Measurements from ENCODE around the gene CCL2. TPM values are rescaled to one million over a fixed set of nuclear protein-coding genes. Genes with fewer than 3 reads are reported as not detected.

Gene CCL2
- total RNA-seq, 1 experiment from 2014 or later: not detected

DNA sequence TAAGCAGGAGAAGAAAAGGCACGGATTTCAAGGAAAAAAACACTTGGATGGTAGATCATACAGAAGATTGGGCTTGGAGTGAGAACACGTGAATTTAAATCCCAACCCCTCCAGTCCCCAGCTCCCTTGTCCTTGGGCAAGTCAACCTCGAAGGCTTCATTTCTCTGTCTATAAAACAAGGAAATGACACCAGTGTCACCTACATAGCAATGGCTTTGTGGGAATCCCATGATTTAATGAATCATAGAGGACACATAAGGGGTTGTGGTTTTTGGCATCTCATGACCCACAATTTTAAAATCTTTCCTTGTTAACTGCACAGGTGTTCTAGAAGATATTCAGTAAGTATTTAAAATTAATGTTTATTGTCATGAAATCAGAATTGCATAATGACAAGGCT is 8.2 kb upstream of the CCL2 start:
- Histone ChIP-seq H3K79me2 (ENCODE audit: low read length) (no peaks in the 10 kb centered on the region), H3K4me3 (ENCODE audit: low read length) (no peak overlapping the region), H4K20me1 (ENCODE audit: low read length) (no peaks in the 10 kb centered on the region), H3K27me3 (ENCODE audit: low read length) (no peaks in the 10 kb centered on the region), H3K36me3 (ENCODE audit: low read depth, low read length) (no peaks in the 10 kb centered on the region), H3K9ac (ENCODE audit: low read length) (no peak overlapping the region), H3K27ac (ENCODE audit: low read length) (no peak overlapping the region), H3K9me3 (ENCODE audit: low read length) (no peaks in the 10 kb centered on the region), H3F3A (ENCODE audit: low read length, unreplicated experiment) (no peaks in the 10 kb centered on the region), H3K9me2 (replicated peaks; ENCODE audit: low read length) (no peaks in the 10 kb centered on the region), H3K4me1 (ENCODE audit: insufficient read depth, low read length) (no peaks in the 10 kb centered on the region), H2AFZ (ENCODE audit: low read length) (no peak overlapping the region), H3K4me2 (ENCODE audit: low read length) (no peak overlapping the region)
- intact Hi-C loops (cut with micrococcal nuclease): no loop called here
- CTCF ChIA-PET: no interaction called here
- no peak for DNase-seq
- no TSS peak for BruUV-seq (replicated peaks)
- no peak for TF ChIP-seq EZH2 (IDR thresholded peaks at IDR 0.05; ENCODE audit: low read length, unreplicated experiment)
- no peak for ATAC-seq
- POLR2A ChIA-PET (ENCODE audit: unreplicated experiment): no interaction called here

GRCh38 chr17:34248511-34249024 is 6.5 kb upstream of the CCL2 start:
- BruUV-seq (replicated peaks): no TSS peak
- H3K79me2 ChIP-seq (ENCODE audit: low read length): no peaks in the 10 kb centered on the region
- CTCF ChIA-PET: interaction anchor here (0.6 kb wide), 1 partner anchor 168 kb away, joined by 3 read pairs; no protein-coding TSS in a partner anchor
- no peaks in the 10 kb centered on the region for H3F3A ChIP-seq (ENCODE audit: low read length, unreplicated experiment)
- no peaks in the 10 kb centered on the region for H3K27me3 ChIP-seq (ENCODE audit: low read length)
- POLR2A ChIA-PET (ENCODE audit: unreplicated experiment): no interaction called here
- TF ChIP-seq EZH2phosphoT487 (IDR thresholded peaks at IDR 0.05; ENCODE audit: borderline replicate concordance, low read length): no peak
- no peak for TF ChIP-seq EZH2 (IDR thresholded peaks at IDR 0.05; ENCODE audit: low read length, unreplicated experiment)
- TF ChIP-seq, protein P1, sequence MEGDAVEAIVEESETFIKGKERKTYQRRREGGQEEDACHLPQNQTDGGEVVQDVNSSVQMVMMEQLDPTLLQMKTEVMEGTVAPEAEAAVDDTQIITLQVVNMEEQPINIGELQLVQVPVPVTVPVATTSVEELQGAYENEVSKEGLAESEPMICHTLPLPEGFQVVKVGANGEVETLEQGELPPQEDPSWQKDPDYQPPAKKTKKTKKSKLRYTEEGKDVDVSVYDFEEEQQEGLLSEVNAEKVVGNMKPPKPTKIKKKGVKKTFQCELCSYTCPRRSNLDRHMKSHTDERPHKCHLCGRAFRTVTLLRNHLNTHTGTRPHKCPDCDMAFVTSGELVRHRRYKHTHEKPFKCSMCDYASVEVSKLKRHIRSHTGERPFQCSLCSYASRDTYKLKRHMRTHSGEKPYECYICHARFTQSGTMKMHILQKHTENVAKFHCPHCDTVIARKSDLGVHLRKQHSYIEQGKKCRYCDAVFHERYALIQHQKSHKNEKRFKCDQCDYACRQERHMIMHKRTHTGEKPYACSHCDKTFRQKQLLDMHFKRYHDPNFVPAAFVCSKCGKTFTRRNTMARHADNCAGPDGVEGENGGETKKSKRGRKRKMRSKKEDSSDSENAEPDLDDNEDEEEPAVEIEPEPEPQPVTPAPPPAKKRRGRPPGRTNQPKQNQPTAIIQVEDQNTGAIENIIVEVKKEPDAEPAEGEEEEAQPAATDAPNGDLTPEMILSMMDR (conservative IDR thresholded peaks at IDR 0.05; ENCODE audit: low read depth, low read length): no peak
- no peaks in the 10 kb centered on the region for H3K9me2 ChIP-seq (replicated peaks; ENCODE audit: low read length)
- H3K4me1 ChIP-seq (ENCODE audit: insufficient read depth, low read length): no peaks in the 10 kb centered on the region
- H2AFZ ChIP-seq (ENCODE audit: low read length): no peak overlapping the region
- no peak overlapping the region for H3K27ac ChIP-seq (ENCODE audit: low read length)
- ATAC-seq (no peak), DNase-seq (no peak)
- no peaks in the 10 kb centered on the region for H4K20me1 ChIP-seq (ENCODE audit: low read length)
- no peaks in the 10 kb centered on the region for H3K9me3 ChIP-seq (ENCODE audit: low read length)
- intact Hi-C loops (cut with micrococcal nuclease): no loop called here
- no peak overlapping the region for H3K4me2 ChIP-seq (ENCODE audit: low read length)
- no peaks in the 10 kb centered on the region for H3K36me3 ChIP-seq (ENCODE audit: low read depth, low read length)
- H3K4me3 ChIP-seq (ENCODE audit: low read length): no peak overlapping the region
- H3K9ac ChIP-seq (ENCODE audit: low read length): no peak overlapping the region

- Histone ChIP-seq H3K79me2 (ENCODE audit: low read length) (no peaks in the 10 kb centered on the region), H3K9me3 (ENCODE audit: low read length) (no peaks in the 10 kb centered on the region), H3K9ac (ENCODE audit: low read length) (no peak overlapping the region), H3K4me1 (ENCODE audit: insufficient read depth, low read length) (no peaks in the 10 kb centered on the region), H3F3A (ENCODE audit: low read length, unreplicated experiment) (no peaks in the 10 kb centered on the region), H3K27me3 (ENCODE audit: low read length) (no peaks in the 10 kb centered on the region), H3K9me2 (replicated peaks; ENCODE audit: low read length) (no peaks in the 10 kb centered on the region), H4K20me1 (ENCODE audit: low read length) (no peaks in the 10 kb centered on the region), H3K27ac (ENCODE audit: low read length) (no peak overlapping the region), H3K4me2 (ENCODE audit: low read length) (no peak overlapping the region), H2AFZ (ENCODE audit: low read length) (no peak overlapping the region), H3K36me3 (ENCODE audit: low read depth, low read length) (no peaks in the 10 kb centered on the region), H3K4me3 (ENCODE audit: low read length) (no peak overlapping the region)
- DNase-seq (no peak), ATAC-seq (no peak)
- intact Hi-C loops (cut with micrococcal nuclease): no loop called here
- no TSS peak for BruUV-seq (replicated peaks)
- ChIA-PET POLR2A (ENCODE audit: unreplicated experiment) (no interaction called here), CTCF (interaction anchor here (0.6 kb wide), 1 partner anchor 168 kb away, joined by 3 read pairs; no protein-coding TSS in a partner anchor)
- TF ChIP-seq EZH2 (IDR thresholded peaks at IDR 0.05; ENCODE audit: low read length, unreplicated experiment) (no peak), EZH2phosphoT487 (IDR thresholded peaks at IDR 0.05; ENCODE audit: borderline replicate concordance, low read length) (no peak)
- TF ChIP-seq, protein P1 (conservative IDR thresholded peaks at IDR 0.05; ENCODE audit: low read depth, low read length): no peak
These were observed 6.0 kb upstream of the CCL2 start for GRCh38 chr17:34249061-34249460.

Data from PC-3 (cell line).